Left lung (tissue), 10 donors: ENCODE results near the gene RTKN. TPM values are rescaled to one million over a fixed set of nuclear protein-coding genes. Genes with fewer than 3 reads are reported as not detected.

ENCODE experiments used
- ATAC-seq: fragments of 200-7000 bp; cut with Tn5 transposase; one replicate; pipeline ENCODE4 v1.9.1; 2020; ENCODE audit warnings: moderate library complexity
- DNase-seq, 4 donors: peaks; one replicate each; pipeline ENCODE4 v3.0.0-alpha.2; 2013 to 2020
- H3K27ac ChIP-seq, 2 donors: fragments of 200-600 bp; sonication (generic) in 1 of 2; one replicate each; pipeline versions ENCODE4 v1.5.0 to v1.8.0; 2020 to 2021
- H3K27me3 ChIP-seq, 2 donors: fragments of 200-600 bp; sonication (generic) in 1 of 2; one replicate each; pipeline versions ENCODE4 v1.5.0 to v1.8.0; 2020 to 2021
- H3K36me3 ChIP-seq, 2 donors: fragments of 200-600 bp; sonication (generic) in 1 of 2; one replicate each; pipeline versions ENCODE4 v1.5.0 to v1.8.0; 2020 to 2021
- H3K4me1 ChIP-seq, 2 donors: fragments of 200-600 bp; one replicate each; pipeline ENCODE4 v1.8.0; 2021
- H3K4me3 ChIP-seq, 2 donors: fragments of 200-600 bp; sonication (generic) in 1 of 2; one replicate each; pipeline versions ENCODE4 v1.5.0 to v1.8.0; 2020 to 2021; ENCODE audit warnings: mild to moderate bottlenecking in 1 of 2
- H3K9me3 ChIP-seq, 2 donors: fragments of 200-600 bp; sonication (generic) in 1 of 2; one replicate each; pipeline versions ENCODE4 v1.5.0 to v1.8.0; 2020 to 2021
- intact Hi-C, 2 donors: fragments of 100-400 bp; cut with DNase I; formaldehyde crosslinking; loops; one replicate each; pipeline versions ENCODE4 v1.11.2 to v1.14.2; 2022
- polyA plus RNA-seq, 6 donors: library from polyadenylated mRNA; unstranded; fragments of 120-200 nt; gene quantifications; one replicate each; pipeline ENCODE4 v1.2.1, GENCODE V29; 2013; ENCODE audit not compliant: insufficient read length in 6 of 6
- total RNA-seq, 2 donors: library from RNA; stranded (reverse); fragmentation: NEBNext Ultra II Directional; extraction: Animal tissue kit (Norgen Biotek cat#: 25700); gene quantifications; one replicate each; pipeline ENCODE4 v1.2.1, GENCODE V29; 2021
- TF ChIP-seq, protein P1 (sequence below), 2 donors: fragments of 200-600 bp; sonication (generic) in 1 of 2; IDR thresholded peaks; one replicate each; pipeline versions ENCODE4 v1.5.0 to v1.8.0; 2021; ENCODE audit warnings: antibody characterized with exemption in 2 of 2
- donor health status: DM: no; HTN: yes; CAD: no.
- donor health status: DM: no; HTN: no; CAD: no.

Gene RTKN
- total and polyA plus RNA-seq, 8 donors, result 29.6 to 59.5 (median 51.0) TPM

DNA sequence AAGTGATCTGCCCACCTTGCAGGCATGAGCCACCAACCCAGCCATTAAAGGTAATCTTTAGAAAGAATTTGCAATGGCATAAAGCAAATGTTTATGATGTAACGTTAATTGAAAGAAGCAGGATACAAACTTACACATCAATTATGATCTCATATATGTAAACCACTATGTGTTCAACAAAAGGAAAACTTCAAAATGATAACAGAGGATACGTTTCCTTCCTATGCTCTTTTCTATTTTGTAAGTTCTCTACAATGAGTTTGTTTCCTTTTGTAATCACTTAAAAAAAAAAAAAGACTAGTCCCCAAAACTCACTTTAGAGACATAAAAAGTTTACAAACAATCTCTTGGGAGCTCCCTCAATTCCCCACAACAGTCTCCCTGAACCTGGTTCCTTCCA, 21.7 kb downstream of the RTKN start:
- H3K4me1 ChIP-seq, result peaks cover 4 to 28% of the 10 kb centered on the region in 2 donors
- TF ChIP-seq, protein P1, sequence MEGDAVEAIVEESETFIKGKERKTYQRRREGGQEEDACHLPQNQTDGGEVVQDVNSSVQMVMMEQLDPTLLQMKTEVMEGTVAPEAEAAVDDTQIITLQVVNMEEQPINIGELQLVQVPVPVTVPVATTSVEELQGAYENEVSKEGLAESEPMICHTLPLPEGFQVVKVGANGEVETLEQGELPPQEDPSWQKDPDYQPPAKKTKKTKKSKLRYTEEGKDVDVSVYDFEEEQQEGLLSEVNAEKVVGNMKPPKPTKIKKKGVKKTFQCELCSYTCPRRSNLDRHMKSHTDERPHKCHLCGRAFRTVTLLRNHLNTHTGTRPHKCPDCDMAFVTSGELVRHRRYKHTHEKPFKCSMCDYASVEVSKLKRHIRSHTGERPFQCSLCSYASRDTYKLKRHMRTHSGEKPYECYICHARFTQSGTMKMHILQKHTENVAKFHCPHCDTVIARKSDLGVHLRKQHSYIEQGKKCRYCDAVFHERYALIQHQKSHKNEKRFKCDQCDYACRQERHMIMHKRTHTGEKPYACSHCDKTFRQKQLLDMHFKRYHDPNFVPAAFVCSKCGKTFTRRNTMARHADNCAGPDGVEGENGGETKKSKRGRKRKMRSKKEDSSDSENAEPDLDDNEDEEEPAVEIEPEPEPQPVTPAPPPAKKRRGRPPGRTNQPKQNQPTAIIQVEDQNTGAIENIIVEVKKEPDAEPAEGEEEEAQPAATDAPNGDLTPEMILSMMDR (IDR thresholded peaks at IDR 0.05), result no peak
- DNase-seq (no peak), ATAC-seq (no peak)
- intact Hi-C loops, result no loop called here
- H3K9me3 ChIP-seq, result no peaks in the 10 kb centered on the region
- no peak overlapping the region for H3K27ac ChIP-seq
- peaks cover 0 to 19% of the 10 kb centered on the region in 2 donors for H3K27me3 ChIP-seq
- no peak overlapping the region for H3K4me3 ChIP-seq
- peaks cover 0 to 4% of the 10 kb centered on the region in 2 donors for H3K36me3 ChIP-seq

DNA sequence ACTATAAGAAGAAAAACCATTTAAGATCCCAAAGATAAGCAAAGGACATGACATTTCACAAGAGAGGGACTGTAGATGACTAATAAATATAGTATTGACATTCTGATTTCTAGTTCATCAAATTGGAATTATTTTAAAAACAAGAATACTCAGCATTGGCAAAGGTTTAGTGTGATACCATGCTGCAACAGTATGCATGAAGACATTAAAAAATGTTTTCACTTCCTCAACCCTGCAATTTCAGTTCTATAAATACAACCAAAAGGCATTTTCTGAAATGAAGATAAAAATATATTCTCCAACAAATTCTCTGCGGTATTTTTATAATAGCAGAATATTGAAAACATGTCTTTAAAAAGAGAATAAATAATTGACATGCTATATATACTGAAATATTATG, 22.4 kb downstream of the RTKN start:
- Histone ChIP-seq H3K27me3 (peaks cover 0 to 26% of the 10 kb centered on the region in 2 donors), H3K36me3 (no peaks in the 10 kb centered on the region), H3K4me1 (peaks cover 4 to 35% of the 10 kb centered on the region in 2 donors), H3K4me3 (no peak overlapping the region), H3K27ac (no peak overlapping the region), H3K9me3 (no peaks in the 10 kb centered on the region)
- DNase-seq (no peak), ATAC-seq (no peak)
- intact Hi-C loops, result no loop called here
- TF ChIP-seq, protein P1 (IDR thresholded peaks at IDR 0.05), result no peak

DNA sequence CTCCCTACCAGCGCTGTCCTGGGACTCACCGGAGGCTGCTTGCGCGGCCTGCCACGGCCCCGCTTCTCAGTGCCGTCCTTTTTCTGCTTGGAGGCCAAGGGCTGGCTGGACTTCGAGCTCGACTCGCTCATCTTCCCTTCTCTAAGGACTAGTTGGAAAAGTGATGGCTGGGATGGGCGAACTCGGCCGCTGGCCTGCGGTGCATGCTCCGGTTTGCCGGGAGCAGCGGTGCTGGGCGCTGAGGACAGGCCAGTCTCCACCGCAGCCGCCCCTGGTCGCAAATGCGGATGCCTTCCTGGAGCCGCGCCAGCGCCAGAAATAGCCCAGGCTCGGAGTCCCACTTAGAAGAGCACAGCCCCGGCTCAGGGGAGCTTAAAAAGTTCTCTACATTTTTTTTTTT, 23.4 kb downstream of the RTKN start:
- no peak overlapping the region for H3K4me3 ChIP-seq
- H3K27ac ChIP-seq, result no peak overlapping the region
- ATAC-seq, result no peak
- peaks cover 0 to 36% of the 10 kb centered on the region in 2 donors for H3K27me3 ChIP-seq
- H3K4me1 ChIP-seq, result peaks cover 4 to 36% of the 10 kb centered on the region in 2 donors
- intact Hi-C loops, result no loop called here
- no peaks in the 10 kb centered on the region for H3K9me3 ChIP-seq
- no peaks in the 10 kb centered on the region for H3K36me3 ChIP-seq
- TF ChIP-seq, protein P1 (IDR thresholded peaks at IDR 0.05), result no peak
- no peak for DNase-seq

DNA sequence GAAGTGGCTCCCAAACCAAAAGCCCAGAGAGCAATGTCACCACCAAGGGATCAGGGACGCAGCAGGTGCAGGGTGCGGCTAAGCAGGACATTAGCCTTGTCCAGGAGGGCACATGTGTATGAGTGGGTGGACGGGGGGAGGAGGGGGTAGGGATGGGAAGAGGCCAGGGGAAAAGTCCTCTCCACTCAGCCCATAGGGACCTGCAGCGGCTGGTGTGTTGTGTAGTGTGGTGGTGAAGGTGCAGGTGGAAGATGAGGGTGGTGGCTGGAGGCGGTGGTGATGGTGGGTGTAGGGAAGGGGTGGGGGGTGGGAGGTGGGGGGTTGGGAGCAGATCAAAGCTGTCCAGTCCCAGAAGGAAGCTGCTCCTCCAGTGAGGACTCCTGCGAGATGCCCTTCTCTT, 24.0 kb downstream of the RTKN start:
- intact Hi-C loops, result no loop called here
- peaks cover 0 to 36% of the 10 kb centered on the region in 2 donors for H3K27me3 ChIP-seq
- DNase-seq (no peak), ATAC-seq (no peak)
- H3K4me1 ChIP-seq, result peaks cover 4 to 36% of the 10 kb centered on the region in 2 donors
- no peak overlapping the region for H3K4me3 ChIP-seq
- no peaks in the 10 kb centered on the region for H3K36me3 ChIP-seq
- no peaks in the 10 kb centered on the region for H3K9me3 ChIP-seq
- TF ChIP-seq, protein P1 (IDR thresholded peaks at IDR 0.05), result no peak
- H3K27ac ChIP-seq, result no peak overlapping the region

DNA sequence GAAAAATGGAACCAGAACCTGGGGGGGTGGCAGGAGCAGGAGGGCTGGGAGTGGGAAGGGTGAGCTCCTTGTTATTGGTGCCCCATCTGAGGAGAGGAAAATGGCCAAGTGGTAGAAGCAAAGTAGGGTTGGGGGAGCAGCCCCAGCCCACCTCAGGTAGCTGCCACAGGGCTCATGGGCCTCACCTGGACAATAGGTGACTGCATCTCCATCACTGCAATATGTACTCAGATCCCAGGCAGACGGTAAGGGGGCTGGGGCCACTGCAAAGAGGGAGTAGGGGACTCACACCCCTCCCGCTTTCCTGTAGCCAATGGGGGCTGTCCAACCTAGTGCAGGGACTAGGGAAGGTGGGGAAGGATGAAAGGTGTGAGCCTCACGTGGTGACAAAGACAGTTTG, 24.5 kb downstream of the RTKN start:
- Histone ChIP-seq H3K9me3 (no peaks in the 10 kb centered on the region), H3K27ac (no peak overlapping the region), H3K36me3 (no peaks in the 10 kb centered on the region), H3K27me3 (peaks cover 0 to 34% of the 10 kb centered on the region in 2 donors), H3K4me1 (peaks cover 4 to 33% of the 10 kb centered on the region in 2 donors), H3K4me3 (no peak overlapping the region)
- intact Hi-C loops, result no loop called here
- no peak for ATAC-seq
- DNase-seq, result no peak
- TF ChIP-seq, protein P1 (IDR thresholded peaks at IDR 0.05), result no peak
